HepG2 (cell line): ENCODE measurements around the gene SIK3. TPM values are rescaled to one million over a fixed set of nuclear protein-coding genes. Genes with fewer than 3 reads are reported as not detected.

ENCODE experiments used
- BRD4 ChIP-seq: sonication (generic); formaldehyde crosslinking; IDR thresholded peaks from 2 replicates; pipeline ENCODE4 v1.4.0; 2020; ENCODE audit warnings: missing genetic modification reagents
- CEBPG ChIP-seq: IDR thresholded peaks from 2 replicates; pipeline ENCODE4 v1.6.1; 2016
- HMG20B ChIP-seq: conservative IDR thresholded peaks from 2 replicates; pipeline ENCODE4 v1.6.1; 2016; ENCODE audit warnings: missing genetic modification reagents, missing compliant biosample characterization
- HNRNPUL1 ChIP-seq: fragments of 200-400 bp; formaldehyde crosslinking; IDR thresholded peaks from 2 replicates; pipeline ENCODE4 v1.6.1; 2017; ENCODE audit warnings: low read depth, mild to moderate bottlenecking, low read length, moderate library complexity
- POGZ ChIP-seq: sonication (generic); formaldehyde crosslinking; IDR thresholded peaks from 2 replicates; pipeline ENCODE4 v1.4.0; 2020; ENCODE audit warnings: mild to moderate bottlenecking, missing genetic modification reagents
- SPEN ChIP-seq: sonication (generic); formaldehyde crosslinking; IDR thresholded peaks from 2 replicates; pipeline ENCODE4 v1.5.1; 2020; ENCODE audit warnings: low read depth, mild to moderate bottlenecking, missing genetic modification reagents
- STAG1 ChIP-seq: sonication (generic); formaldehyde crosslinking; IDR thresholded peaks from 2 replicates; pipeline ENCODE4 v1.4.0; 2020; ENCODE audit warnings: missing genetic modification reagents
- XBP1 ChIP-seq: sonication (generic); formaldehyde crosslinking; IDR thresholded peaks from 2 replicates; pipeline ENCODE4 v1.5.0; 2020; ENCODE audit warnings: missing genetic modification reagents
- ZBTB39 ChIP-seq: sonication (generic); formaldehyde crosslinking; IDR thresholded peaks from 2 replicates; pipeline ENCODE4 v1.5.0; 2020; ENCODE audit warnings: missing genetic modification reagents
- ZFP36 ChIP-seq: fragments of 150-350 bp; IDR thresholded peaks from 2 replicates; pipeline ENCODE4 v1.6.1; 2018; ENCODE audit warnings: borderline replicate concordance, low read length, low read depth; ENCODE audit not compliant: partially characterized antibody
- ZNF18 ChIP-seq: sonication (generic); formaldehyde crosslinking; IDR thresholded peaks from 2 replicates; pipeline ENCODE4 v1.8.0; 2022; ENCODE audit warnings: mild to moderate bottlenecking, missing genetic modification reagents; ENCODE audit not compliant: insufficient replicate concordance
- ZNF281 ChIP-seq: sonication (generic); formaldehyde crosslinking; IDR thresholded peaks from 2 replicates; pipeline ENCODE4 v1.4.0; 2020; ENCODE audit warnings: missing genetic modification reagents, borderline replicate concordance
- ZNF362 ChIP-seq: sonication (generic); formaldehyde crosslinking; IDR thresholded peaks from 2 replicates; pipeline ENCODE4 v1.4.0; 2020; ENCODE audit warnings: missing genetic modification reagents, mild to moderate bottlenecking, borderline replicate concordance
- ZNF556 ChIP-seq: sonication (generic); formaldehyde crosslinking; IDR thresholded peaks from 2 replicates; pipeline ENCODE4 v1.4.0; 2020; ENCODE audit warnings: mild to moderate bottlenecking, missing genetic modification reagents, borderline replicate concordance
- ZNF597 ChIP-seq: sonication (generic); formaldehyde crosslinking; IDR thresholded peaks from 2 replicates; pipeline ENCODE4 v1.5.0; 2020; ENCODE audit warnings: missing genetic modification reagents
- ZNF616 ChIP-seq: sonication (generic); formaldehyde crosslinking; IDR thresholded peaks from 2 replicates; pipeline ENCODE4 v1.5.0; 2020; ENCODE audit warnings: low read depth, mild to moderate bottlenecking, missing genetic modification reagents
- polyA plus RNA-seq, 8 experiments: library from polyadenylated mRNA; depleted of rRNA in 3 of 8; stranded (reverse) in 7 of 8; unstranded in 1 of 8; fragments of >200 nt; fragmentation: Illumina TruSeq in 4 of 8; extraction: Trizol in 4 of 8; gene quantifications; 2 replicates each; pipeline versions ENCODE4 v1.2.1 to v1.2.3, GENCODE V29; 2011 to 2016; ENCODE audit warnings: low read depth in 4 of 8, missing spikeins in 1 of 8, mixed read lengths in 1 of 8; ENCODE audit not compliant: insufficient read depth in 1 of 8
- total RNA-seq, 5 experiments: library from RNA; depleted of rRNA; stranded (reverse); fragments of >200 nt; fragmentation: Illumina TruSeq; extraction: Trizol; gene quantifications; 2 replicates each; pipeline ENCODE4 v1.2.3, GENCODE V29; 2016; ENCODE audit warnings: low read depth in 1 of 5

Gene SIK3
- total and polyA plus RNA-seq, 2 of the 13 experiments (the other 11 are each of a cell fraction or from before 2014, with no cell fraction given) = 5.7 to 9.8 TPM

- peak; percentile 57; the same call in 1 of the 2 replicates for TF ChIP-seq ZNF281 (CRISPR knock-in tag)
- no peak for TF ChIP-seq ZFP36
- peak; percentile 85 for TF ChIP-seq CEBPG (CRISPR knock-in tag)
- TF ChIP-seq BRD4 (CRISPR knock-in tag) = peak; percentile 64
- TF ChIP-seq ZBTB39 (CRISPR knock-in tag) = 0 out of 2 replicates have a peak, but pooled peaks have one; percentile 47
- no peak for TF ChIP-seq ZNF362
- peak; percentile 89 for TF ChIP-seq POGZ (CRISPR knock-in tag)
- peak; percentile 91; the same call in 1 of the 2 replicates for TF ChIP-seq SPEN (CRISPR knock-in tag)
- peak; percentile 52 for TF ChIP-seq ZNF18 (CRISPR knock-in tag)
- peak; percentile 36 for TF ChIP-seq STAG1
- TF ChIP-seq ZNF616 = 0 out of 2 replicates have a peak, but pooled peaks have one; percentile 34
- no peak; the same call in 1 of the 2 replicates for TF ChIP-seq HMG20B (CRISPR knock-in tag)
- TF ChIP-seq ZNF597 (CRISPR knock-in tag) = no peak
- peak; percentile 64 for TF ChIP-seq ZNF556 (CRISPR knock-in tag)
- no peak for TF ChIP-seq HNRNPUL1
- no peak for TF ChIP-seq XBP1 (CRISPR knock-in tag)
Observed at GRCh38 chr11:116826751-116827431, 271.3 kb downstream of the SIK3 start (continued).
